Measurements from ENCODE around the gene DLGAP1. TPM values are rescaled to one million over a fixed set of nuclear protein-coding genes. Genes with fewer than 3 reads are reported as not detected.

The DLGAP1 gene
- total and polyA plus RNA-seq, 2 of the 13 experiments (the other 11 are each of a cell fraction or from before 2014, with no cell fraction given), result 0.01 TPM; not detected in 1

GRCh38 chr18:4333043-4333442 is 122.1 kb downstream of the DLGAP1 start:
- Histone ChIP-seq H3K4me2 (ENCODE audit: low read depth, low read length) (no peak overlapping the region), H2AFZ (ENCODE audit: low read length) (no peak overlapping the region), H3K9ac (ENCODE audit: insufficient read depth, low read depth, low read length) (no peak overlapping the region), H3K36me3 (replicated peaks in 1 of 2; ENCODE audit: control insufficient read depth in 1 of 2, insufficient read depth in 2 of 2, low read length in 2 of 2) (no peaks in the 10 kb centered on the region), H3K27me3 (ENCODE audit: control insufficient read depth in 1 of 2, insufficient read depth in 2 of 2, low read length in 2 of 2) (no peaks in the 10 kb centered on the region), H3K9me3 (ENCODE audit: low read length) (no peaks in the 10 kb centered on the region), H3K79me2 (ENCODE audit: insufficient read depth, low read length) (no peaks in the 10 kb centered on the region), H3K4me1 (ENCODE audit: insufficient read depth, low read length) (no peaks in the 10 kb centered on the region), H3K4me3 (replicated peaks in 1 of 3; ENCODE audit: insufficient read depth in 1 of 3, low read depth in 2 of 3, low read length in 3 of 3) (no peak overlapping the region), H4K20me1 (ENCODE audit: insufficient read depth, low read length) (no peaks in the 10 kb centered on the region), H3K27ac (ENCODE audit: extremely low read length, insufficient read depth, low read length) (no peak overlapping the region)
- ATAC-seq (no peak), FAIRE-seq (no peak), DNase-seq (ENCODE audit: low spot score) (no peak)
- 9% methylated on average over 4 of the region's 5 CpGs for WGBS (ENCODE audit: low lambda C conversion rate)
- intact Hi-C loops (cut with micrococcal nuclease; ENCODE audit: unreplicated experiment) (no loop called here), in situ Hi-C loops (cut with HindIII; ENCODE audit: extremely low pct_ligation_motif_present, low pct_unique_long_range_greater_than_20kb) (no loop called here)
- ChIA-PET CTCF (ENCODE audit: low intra/inter-chr PET ratio, low total read pairs) (no interaction called here), POLR2A (no interaction called here)
- TF ChIP-seq AHR (CRISPR knock-in tag; IDR thresholded peaks at IDR 0.05), result no peak
- TF ChIP-seq TP53 (CRISPR knock-in tag; conservative IDR thresholded peaks at IDR 0.05), result no peak
- no peak for TF ChIP-seq POGK (CRISPR knock-in tag; conservative IDR thresholded peaks at IDR 0.05)
- no peak for TF ChIP-seq DZIP1 (CRISPR knock-in tag; IDR thresholded peaks at IDR 0.05)
- TF ChIP-seq ZNF609 (CRISPR knock-in tag; IDR thresholded peaks at IDR 0.05; ENCODE audit: borderline replicate concordance), result no peak
- no peak for TF ChIP-seq ZBTB42 (CRISPR knock-in tag; IDR thresholded peaks at IDR 0.05)
- no peak for TF ChIP-seq ZFP90 (CRISPR knock-in tag; IDR thresholded peaks at IDR 0.05; ENCODE audit: borderline replicate concordance)
- no peak for TF ChIP-seq GATAD2A (CRISPR knock-in tag; IDR thresholded peaks at IDR 0.05)
- no peak for TF ChIP-seq GTF2F1 (IDR thresholded peaks at IDR 0.05; ENCODE audit: low read length)
- TF ChIP-seq MTF2 (CRISPR knock-in tag; IDR thresholded peaks at IDR 0.05; ENCODE audit: borderline replicate concordance), result no peak
- no peak for TF ChIP-seq ZNF280D (CRISPR knock-in tag; IDR thresholded peaks at IDR 0.05)
- TF ChIP-seq FOXK1 (CRISPR knock-in tag; IDR thresholded peaks at IDR 0.05; ENCODE audit: borderline replicate concordance, low read depth), result no peak
- TF ChIP-seq SETDB1 (CRISPR knock-in tag; IDR thresholded peaks at IDR 0.05; ENCODE audit: borderline replicate concordance), result no peak
- no TSS peak for BruUV-seq (replicated peaks)

All from HepG2 (cell line).